ENCODE measurements around the gene HEPN1.

GRCh38 chr11:124951341-124951740 is 32.3 kb downstream of the HEPN1 start:
- TF ChIP-seq CTCF (IDR thresholded peaks at IDR 0.05) (no peak), POLR2A (IDR thresholded peaks at IDR 0.05) (no peak)

All from right lobe of liver (tissue), 4 donors.